Stimulated activated CD8-positive, alpha-beta memory T cell treated with anti-CD3 and anti-CD28 coated beads, Interleukin-7, amount 100 ng/mL, for 24 hours (primary cell): ENCODE data around the gene ATP11C.
"Not testable (repeated sequence)": the region's sequence is repeated elsewhere in the genome, so short reads cannot be mapped to it uniquely, and the experiment has no call there.

ENCODE experiments used
- DNase-seq: peaks from one replicate; pipeline ENCODE4 v3.0.0-alpha.2; 2020; ENCODE audit warnings: low read depth

Gene ATP11C

DNA sequence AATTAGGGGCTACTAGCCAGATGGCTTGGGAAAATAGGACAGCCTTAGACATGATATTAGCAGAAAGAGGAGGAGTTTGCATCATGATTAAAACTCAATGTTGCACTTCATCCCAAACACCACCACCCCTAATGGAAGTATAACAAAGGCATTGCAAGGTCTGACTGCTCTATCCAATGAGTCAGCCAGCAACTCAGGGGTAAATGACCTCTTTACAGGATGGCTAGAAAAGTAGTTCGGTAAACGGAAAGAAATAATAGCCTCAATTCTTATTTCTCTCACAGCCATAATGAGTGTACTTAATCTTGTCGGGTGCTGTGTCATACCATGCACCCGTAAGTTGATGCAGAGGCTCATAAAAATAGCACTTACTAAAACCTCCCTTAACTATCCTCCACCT lies 76.0 kb downstream of the ATP11C start:
- DNase-seq: not testable (repeated sequence)

DNA sequence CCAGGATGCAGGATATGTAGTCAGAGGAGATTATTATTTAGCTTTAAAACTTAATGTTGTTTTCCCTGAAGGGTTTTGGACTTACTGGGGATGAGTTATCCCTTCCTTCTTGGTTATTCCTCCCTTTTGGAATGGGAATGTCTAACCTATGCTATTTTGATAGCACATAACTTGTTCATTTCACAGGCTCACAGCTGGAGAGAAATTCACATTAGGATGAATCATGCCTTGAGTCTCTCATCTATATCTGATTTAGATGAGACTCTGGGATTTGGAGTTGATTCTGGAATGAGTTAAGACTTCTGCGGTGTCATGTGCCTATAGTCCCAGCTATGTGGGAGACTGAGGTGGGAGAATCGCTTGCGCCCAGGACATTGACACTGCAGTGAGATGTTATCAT lies 81.1 kb downstream of the ATP11C start:
- DNase-seq: no peak

DNA sequence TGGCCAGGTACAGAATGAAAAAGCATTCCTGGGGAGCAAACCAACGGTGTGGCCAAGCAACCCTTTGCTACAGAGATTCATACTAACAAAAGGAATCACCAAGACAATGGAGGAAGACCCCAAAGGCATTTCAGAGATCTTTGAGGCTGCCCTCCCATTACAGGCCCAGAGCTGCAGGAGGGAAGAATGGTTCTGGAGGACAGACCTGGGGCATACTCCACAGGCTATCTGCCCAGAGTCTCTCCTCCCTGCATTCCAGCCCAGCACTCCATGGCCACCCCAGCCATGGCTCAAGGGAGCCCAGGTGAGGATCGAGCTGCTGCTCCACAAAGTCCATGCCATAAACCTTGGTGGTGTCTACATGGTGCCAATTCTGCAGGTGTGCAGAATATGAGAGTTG lies 81.9 kb downstream of the ATP11C start:
- no peak for DNase-seq

DNA sequence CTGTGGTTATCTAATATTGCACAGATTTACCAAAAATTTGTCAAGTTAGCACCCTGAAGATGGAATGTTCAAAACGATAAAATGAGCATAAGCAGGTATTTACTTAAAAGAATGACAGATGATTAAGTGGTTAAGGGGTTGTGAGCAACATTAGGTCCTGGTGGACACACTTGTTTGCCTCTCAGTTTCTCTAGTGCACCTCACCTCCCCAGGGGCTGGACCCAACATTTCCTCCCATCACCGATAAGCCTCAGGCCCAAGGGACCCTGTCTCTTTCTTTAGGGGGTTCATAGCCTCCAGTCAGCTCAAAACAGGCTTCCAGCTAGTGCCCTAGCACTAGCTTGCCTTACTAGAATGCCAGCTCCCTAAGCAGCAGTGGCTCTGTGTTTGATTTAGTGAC lies 88.0 kb downstream of the ATP11C start:
- no peak for DNase-seq

DNA sequence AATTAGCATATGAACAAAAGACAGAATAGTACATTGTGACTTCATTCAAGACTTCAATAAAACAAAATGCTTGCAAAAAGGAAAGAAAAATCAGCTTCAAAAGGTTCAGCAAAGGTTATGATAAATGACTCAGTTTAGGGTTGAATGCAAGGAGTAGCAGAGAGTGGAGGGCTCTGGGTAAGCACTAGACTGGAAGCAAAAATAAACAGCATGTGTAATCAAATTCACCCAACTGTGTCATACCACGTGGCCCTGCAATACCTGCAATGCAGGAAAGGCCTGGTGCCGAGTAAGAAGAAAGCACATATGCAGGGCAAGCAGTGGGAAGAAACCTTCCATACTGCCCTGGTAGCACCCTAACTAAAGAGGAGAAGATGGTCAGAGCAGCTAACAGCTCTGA lies 88.7 kb downstream of the ATP11C start:
- no peak for DNase-seq

DNA sequence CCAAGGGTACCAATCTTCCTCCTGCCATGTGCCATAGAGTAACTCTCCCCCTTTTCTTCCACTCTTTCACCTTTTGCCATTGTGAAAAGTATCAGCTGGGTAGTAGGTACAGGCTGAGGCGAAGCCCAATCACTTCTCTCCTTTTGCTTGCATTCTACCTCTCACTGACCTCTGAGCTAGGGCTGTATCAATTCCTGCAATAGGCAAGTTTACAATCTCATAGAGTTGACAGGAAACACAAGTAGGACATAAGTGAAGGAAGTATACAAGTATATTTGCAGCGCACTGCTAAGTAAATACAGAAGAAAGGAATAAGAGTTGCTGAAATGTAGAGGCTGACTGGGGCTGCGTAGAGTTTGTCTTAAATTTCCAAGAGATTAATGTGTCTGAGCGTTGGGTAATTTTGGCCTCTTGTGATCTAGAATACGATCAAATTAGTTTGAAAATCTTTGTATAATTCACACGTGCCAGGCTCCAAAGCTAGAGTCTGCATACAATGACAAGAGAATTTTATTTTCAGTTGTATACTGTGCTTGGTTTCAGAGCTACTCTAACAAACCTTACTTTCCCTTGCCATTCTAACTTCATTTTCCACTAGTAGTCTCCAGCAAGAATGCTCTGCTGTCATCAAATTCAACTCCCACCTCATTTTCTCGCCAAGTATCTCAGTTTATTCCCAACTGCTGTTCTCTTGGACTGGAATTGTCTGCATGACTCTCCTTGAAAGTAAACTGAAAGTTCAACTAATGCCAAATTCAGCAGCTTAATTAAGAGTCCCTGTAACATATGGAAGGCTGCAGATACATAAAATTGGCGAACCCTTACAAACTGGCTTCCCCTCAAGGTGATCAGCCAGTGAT lies 90.3 kb downstream of the ATP11C start:
- DNase-seq: no peak

DNA sequence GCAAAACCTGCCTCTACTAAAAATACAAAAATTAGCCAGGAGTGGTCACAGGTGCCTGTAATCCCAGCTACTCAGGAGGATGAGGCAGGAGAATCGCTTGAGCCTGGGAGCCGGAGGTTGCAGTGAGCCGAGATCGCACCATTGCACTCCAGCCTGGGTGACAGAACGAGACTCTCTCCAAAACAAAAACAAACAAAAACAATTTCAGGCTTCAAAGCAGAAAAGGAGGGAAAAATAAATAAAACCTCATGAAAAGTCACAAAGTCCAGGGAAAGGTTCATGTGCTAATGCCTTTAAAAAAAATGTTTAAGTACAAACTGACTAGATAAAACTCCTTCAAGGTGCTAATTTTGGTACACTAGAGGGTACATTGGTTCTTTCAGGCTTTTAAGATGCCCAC lies 96.5 kb downstream of the ATP11C start:
- DNase-seq: not testable (repeated sequence)

DNA sequence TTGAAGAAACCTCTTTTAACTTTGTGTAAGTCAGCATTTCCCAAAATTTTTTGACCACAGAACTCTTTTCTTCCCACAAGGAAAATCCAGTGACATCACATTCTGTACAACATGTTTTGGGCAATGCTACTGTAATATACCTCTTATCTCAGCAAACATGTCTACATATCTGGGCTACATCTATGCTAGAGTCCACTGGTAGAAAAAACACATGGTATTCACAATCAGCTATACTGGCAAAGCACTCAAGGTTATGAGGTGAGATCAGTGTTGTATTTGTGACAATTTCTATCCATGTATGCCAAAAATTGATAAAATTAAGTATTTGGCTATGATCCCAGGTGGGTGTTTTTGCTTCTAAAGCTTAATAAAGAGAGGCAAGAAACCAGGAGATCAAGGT lies 98.0 kb downstream of the ATP11C start:
- DNase-seq: no peak

DNA sequence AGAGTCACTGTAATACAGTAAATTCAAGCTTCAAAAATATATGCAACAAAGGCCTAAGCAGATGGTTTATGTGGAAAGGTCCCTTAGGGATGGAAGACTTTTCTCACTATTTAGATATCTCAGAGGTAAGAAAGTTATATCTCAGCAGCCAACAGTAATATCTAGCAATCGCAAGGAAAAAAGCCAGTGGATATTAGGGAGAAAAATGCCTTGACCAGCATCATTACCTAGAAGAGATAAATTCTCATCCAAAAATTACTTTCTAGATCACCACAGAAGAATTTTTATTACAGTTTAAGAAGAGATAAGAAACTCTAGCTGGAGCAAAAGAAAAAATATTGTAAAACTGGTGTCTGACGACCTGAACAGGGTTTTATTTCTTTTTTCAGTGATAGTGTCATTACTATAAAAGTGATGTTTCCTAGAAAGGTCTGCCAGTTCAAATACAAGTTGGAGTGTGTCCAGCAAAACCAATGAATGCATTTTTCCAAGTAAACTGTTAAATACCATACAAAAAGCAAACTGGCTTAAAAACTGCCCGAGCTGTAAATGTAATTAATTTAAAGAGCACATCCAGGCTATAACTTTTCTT lies 100.0 kb downstream of the ATP11C start:
- no peak for DNase-seq

DNA sequence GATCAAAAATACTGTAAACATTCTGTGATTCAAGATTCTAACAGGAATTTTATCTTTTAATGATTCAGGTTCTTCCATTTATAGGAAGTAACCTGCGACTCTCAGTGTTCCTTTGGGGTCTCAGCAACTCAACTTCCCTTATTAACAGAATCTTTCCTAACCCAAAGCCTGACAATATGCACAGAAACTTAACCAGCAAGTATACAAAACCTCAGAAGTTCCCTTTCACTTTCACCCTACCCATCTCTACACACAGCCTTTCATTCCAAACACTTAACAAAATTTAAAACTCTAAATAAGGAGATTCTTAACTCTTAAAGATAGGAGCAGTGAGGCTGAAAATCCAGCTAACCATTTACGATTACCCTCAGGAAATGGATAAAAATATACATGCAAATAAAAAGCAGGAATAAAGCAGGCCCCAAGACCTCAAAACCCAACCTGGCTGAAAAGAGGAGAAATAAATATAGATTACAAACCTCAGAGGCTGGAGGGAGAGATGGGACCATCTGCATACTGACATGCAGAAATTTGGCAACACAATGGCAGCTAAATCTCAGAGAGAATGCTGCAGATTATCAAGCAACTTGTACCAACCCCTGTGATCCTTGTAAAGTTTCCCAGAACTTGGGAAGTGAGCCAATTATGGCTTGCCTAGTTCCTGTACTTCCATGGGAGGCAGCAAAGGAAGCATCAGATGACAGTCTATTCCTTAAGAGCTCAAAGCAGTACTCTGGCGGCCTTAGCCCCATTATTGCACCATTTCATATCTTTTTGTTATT lies 101.0 kb downstream of the ATP11C start:
- DNase-seq: no peak

DNA sequence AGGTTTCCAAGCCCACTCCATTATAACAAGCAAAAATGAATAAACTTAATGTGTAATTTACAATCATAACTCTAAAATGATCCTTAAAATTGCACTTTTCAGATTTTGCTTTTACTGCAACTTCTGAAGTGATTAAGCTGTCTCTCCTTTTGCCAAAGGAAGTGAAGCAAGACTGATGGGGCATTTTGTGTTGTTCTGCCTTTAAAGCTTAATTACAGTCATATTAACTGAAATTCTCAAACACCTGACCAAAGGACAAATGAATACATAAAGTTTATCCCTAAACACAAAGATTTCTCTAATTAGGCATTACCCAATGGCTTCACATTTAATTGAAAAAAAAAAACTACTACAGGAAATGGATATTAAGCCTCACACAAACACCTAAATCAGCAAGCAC lies 101.8 kb downstream of the ATP11C start:
- DNase-seq: no peak

DNA sequence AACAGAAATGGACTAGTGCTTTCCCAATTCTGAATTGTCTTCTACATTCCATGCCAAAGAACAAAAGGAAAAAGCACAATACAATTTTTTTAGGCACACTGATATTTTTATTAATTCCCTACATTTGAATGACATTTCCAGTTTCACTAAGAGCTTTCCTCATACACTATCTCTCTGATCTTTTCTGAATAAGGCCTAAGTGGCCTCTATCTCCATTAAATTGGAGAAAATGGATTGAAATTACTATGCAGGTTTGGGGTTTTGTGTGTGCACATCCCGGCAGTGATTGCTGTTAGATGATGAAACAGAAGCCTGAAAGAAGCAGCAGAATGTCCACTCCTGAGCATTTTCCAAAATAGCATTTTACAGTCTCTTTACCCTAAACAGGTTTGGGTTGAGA lies 104.0 kb downstream of the ATP11C start:
- DNase-seq: no peak

DNA sequence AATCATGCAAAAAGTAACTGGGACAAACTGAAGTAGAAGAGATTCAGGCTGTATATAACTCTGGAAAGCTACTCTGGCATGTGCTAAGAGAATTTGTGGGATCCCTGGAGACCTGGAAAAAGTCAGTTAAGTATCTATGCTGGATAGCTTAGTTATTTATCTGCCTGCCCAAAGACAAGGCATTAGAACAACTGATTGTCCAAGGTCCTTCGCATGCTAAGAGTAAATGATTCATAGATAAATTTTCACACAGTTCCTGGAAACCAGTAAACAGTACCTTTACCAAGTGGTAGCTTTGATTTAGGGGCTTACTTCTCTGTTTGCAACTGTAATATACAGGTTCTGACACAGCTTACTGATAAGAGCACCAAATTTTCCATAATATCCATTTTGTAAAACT lies 104.8 kb downstream of the ATP11C start:
- DNase-seq: no peak

DNA sequence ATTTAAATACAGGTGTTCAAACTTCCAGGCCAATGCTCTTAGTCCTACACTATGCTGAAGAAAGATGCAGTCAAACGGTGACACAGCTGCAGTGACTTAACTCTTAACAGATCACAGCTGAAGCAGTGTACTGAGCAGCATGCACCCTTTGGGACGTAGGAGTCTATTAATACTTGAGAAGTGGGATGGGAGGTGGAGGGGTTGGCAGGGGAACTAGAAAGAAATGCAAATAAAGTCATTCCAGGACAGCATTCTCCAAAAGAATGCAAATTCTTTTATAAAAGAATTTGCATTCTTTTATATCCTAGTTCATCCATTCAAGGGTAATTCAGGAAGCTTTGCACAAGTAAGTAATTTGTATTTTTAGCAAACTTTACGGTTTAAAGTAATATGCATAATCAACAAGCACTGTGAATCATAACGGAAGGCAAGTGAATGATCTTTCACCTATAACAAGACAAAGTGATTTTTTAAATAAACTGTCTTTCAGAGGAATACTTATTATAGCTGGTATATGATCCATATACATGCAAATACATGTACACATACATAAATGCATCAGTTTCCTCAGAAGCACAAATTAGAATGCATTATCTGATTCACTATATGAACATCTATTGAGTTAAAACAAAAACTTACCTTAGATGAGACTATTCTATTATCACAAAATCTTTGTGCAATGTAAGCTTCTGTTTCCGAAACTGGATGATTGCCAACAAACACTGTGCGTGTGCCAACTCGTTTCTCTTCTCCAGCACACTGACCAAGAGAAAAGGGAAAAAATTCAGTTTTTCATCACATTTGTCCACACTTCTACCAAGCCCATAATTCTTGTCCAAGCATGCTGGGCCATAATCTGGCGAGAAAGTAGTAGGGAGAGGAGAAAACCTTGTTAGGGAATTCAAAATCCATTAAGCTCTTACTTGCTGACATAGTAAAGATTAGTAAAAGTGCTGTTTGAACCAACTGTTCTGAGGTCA lies 106.5 kb downstream of the ATP11C start:
- no peak for DNase-seq

DNA sequence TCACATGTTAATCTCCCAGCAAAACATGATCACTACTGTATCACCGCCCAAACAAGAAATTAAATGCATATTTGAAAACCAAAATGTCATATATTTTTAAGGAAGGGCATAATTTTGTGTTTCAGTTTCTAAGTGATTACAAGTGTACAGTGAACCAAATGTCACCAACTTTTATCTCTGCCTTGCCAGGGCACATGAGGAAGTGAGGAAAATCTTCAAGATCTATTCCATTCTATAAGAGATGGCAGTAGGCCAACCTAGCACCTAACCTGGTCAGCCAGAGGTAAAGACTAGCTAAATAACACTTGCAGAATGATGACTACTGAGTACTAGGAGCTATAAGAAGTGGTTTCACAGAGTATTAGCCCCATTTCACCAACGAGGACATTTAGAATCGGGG lies 107.2 kb downstream of the ATP11C start:
- DNase-seq: no peak

DNA sequence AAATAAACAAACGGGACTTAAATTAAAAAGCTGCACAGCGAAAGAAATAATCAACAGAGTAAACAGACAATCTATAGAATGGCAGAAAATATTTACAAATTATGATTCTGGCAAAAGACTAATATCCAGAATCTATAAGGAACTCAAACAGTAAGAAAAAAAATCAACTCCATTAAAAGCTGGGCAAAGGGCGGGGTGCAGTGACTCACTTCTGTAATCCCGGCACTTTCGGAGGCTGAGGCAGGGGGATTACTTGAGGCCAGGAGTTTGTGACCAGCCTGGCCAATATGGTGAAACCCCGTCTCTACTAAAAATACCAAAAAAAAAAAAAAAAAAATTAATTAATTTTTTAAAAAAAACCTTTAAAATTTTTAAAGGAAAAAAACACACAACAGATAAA lies 109.0 kb downstream of the ATP11C start:
- no peak for DNase-seq

DNA sequence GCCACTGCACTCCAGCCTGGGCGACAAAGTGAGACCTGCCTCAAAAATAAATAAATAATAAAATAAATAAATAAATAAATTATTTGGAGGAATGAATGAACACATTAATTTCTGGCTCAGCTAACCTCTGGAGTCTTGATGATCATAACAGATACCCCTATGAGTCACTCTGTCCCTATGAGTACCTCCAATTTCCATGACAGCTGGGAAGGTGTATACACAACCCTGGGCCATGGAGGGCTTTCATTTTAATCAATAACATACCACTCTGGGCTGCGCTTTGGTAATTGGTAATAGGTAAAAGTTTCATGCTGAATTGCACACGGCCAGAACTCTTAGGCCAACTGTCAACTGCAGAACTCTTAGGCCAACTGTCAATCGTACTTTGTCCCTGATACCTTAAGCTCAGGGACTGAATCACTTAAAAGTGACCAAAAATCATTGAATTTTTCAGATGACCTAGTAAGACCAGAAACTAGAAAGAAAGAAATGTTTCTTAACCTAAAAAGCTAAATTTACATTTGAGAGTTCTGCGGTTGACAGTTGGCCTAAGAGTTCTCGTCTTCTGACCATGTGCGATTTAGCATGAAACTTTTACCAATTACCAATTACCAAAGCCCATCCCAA lies 112.4 kb downstream of the ATP11C start:
- DNase-seq: no peak

DNA sequence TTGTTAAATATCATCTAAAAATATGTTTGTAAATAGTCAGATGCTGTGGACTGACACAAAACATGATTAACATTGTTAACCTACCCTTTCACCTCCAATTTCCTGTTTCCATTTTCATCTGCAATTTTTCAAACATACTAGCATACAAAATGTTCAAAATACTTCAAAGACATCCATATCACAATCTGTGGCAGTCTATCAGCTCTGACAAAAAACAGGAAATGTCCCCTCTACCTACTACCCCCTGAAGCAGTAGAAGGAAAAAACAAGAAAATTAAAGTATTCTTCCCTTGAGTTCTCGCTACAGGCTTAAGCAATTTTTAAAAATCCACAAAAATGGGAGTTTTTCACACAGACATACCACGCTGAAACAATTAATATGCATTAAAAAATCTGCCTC lies 116.6 kb downstream of the ATP11C start:
- DNase-seq: no peak

DNA sequence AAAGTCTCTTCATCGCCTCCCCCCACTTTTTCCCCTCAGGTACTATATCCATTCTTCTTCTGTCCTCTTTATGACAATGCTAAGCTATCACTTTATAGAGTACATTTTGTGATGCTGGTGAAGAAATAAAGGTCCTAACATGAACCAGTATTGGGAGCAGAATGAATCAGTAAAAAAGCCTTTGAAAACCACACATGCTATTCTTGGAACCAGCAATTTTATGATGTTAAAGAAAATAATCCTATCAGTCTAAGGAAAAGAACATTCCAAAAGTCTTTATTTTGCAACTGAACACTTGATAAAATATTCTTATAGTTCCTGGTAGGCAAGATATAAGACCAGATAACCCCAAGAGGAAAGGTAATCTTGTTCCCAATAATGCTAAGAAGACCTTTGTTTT lies 117.1 kb downstream of the ATP11C start:
- no peak for DNase-seq

DNA sequence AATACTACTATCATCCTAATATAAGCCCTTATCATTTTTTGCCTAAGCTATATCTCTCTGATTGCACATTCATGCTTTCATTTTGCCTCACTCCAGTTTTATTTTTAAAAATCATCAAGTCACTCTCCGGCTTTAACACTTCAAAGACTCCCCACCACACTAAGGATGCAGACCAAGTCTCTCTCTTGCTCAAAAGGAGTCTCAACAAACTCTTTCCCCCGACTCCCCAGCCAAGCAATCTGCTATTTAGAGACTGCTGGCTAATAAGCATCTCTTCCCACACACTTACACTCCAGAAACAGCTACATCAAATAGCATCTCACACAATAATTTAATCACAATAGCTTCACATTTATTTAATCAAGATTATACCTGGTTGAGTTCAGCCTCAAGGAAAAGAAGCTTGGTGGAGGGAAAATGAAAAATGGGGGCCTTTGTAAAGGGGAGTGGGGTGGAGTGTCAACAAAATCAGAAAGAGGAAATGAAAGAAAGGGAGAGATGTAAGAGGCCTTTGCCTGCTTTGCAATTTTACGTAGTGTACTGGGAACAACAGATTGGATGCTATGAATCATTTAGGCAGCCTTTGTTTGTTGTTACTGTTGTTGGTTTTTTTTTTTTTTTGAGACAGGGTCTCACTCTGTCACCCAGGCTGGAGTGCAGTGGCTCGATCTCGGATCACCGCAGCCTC lies 120.8 kb downstream of the ATP11C start:
- DNase-seq: no peak

DNA sequence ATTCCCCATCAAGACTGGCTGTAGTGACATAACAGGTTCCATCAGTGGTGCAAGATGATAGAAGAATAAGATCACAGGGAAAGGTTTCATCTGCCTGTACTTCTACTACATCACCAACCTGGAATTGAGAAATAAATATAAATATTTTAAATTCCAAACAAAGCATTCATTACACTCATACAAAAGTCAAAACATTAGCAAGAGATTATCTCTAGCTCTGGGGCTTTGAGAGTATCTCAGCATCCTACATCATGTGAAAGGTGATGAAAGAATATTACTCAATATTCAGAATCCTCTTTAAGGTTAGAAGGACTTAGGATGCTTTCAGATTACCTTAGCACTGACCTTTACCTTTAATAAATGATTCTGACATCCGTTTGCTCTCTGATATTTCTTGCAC lies 128.4 kb downstream of the ATP11C start:
- no peak for DNase-seq
